HG03432 (cell line): Measurements from ENCODE around the gene SPEN.

Source experiments
- ATAC-seq: cut with Tn5 transposase; IDR thresholded peaks from one replicate; pipeline ENCODE4 v1.9.1; 2021; ENCODE audit warnings: mild to moderate bottlenecking, moderate library complexity; ENCODE audit not compliant: unreplicated experiment

Gene SPEN

DNA sequence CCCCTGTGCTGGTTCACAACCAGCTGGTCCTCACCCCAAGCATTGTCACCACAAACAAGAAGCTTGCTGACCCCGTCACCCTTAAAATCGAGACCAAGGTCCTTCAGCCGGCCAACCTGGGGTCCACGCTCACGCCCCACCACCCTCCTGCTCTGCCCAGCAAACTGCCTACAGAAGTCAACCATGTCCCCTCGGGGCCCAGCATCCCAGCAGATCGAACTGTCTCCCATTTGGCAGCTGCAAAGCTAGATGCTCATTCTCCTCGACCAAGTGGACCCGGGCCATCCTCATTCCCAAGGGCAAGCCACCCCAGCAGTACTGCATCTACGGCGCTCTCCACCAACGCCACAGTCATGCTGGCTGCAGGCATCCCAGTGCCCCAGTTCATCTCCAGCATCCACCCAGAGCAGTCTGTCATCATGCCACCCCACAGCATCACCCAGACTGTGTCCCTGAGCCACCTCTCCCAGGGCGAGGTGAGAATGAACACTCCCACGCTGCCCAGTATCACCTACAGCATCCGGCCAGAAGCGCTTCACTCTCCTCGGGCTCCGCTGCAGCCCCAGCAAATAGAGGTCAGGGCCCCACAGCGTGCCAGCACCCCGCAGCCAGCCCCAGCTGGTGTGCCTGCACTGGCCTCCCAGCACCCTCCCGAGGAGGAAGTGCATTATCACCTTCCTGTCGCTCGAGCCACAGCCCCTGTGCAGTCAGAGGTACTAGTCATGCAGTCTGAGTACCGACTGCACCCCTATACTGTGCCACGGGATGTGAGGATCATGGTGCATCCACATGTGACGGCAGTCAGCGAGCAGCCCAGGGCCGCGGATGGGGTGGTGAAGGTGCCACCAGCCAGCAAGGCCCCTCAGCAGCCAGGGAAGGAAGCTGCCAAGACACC lies 87.8 kb downstream of the SPEN start:
- ATAC-seq, result no peak

DNA sequence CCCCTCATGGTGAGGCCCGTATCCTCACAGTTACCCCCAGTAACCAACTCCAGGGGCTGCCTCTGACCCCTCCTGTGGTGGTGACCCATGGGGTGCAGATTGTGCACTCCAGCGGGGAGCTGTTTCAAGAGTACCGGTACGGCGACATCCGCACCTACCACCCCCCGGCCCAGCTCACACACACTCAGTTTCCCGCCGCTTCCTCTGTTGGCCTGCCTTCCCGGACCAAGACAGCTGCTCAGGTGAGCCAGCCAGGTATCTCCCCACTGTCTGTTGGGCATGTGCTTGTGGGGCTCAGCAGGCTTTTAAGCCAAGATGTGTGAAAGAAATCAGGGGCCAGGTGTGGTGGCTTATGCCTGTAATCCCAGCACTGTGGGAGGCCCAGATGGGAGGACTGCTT lies 88.5 kb downstream of the SPEN start:
- ATAC-seq, result no peak

DNA sequence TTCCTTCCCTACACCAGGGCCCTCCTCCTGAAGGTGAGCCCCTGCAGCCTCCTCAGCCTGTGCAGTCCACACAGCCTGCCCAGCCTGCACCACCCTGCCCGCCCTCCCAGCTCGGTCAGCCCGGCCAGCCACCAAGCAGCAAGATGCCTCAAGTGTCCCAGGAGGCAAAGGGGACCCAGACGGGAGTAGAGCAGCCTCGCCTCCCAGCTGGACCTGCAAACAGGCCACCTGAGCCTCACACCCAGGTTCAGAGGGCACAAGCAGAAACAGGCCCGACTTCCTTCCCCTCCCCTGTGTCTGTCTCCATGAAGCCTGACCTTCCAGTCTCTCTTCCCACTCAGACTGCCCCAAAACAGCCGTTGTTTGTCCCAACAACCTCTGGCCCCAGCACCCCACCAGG lies 89.6 kb downstream of the SPEN start:
- ATAC-seq, result no peak

DNA sequence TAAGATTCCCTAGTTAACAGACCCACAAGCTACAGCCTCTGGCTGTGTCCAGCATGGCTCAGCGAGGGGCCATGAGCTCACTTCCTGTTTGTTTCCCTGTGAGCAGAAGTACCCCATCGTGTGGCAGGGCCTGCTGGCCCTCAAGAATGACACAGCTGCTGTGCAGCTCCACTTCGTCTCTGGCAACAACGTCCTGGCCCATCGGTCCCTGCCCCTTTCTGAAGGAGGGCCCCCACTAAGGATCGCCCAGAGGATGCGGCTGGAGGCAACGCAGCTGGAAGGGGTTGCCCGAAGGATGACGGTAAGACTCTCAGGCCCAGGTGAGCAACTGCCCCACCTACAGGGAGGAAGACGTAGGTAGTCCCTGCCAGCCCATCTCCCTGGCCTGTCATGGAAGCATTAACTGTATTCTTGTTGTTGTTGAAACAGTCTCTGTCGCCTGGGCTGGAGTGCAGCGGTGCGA lies 90.2 kb downstream of the SPEN start:
- no peak for ATAC-seq

DNA sequence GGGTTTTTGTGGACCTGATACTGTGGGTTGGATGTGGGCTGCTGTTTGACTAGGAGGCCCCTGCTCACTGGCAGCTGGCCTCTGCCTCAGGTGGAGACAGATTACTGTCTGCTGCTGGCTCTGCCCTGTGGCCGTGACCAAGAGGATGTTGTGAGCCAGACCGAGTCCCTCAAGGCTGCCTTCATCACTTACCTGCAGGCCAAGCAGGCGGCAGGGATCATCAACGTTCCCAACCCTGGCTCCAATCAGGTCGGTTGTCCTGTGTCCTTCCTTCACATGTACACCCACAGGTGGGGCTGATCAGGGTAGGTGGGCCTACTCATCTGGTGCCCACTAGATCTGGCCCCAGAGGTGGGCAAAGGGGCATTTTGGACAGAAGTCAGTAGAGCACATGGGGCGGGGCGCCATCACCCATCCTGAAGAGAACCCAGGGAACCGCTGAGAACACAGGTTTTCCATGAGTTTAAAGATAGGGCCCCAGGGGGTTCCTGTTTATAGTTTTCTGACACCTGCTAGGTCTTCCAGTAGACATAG lies 91.2 kb downstream of the SPEN start:
- ATAC-seq, result no peak

DNA sequence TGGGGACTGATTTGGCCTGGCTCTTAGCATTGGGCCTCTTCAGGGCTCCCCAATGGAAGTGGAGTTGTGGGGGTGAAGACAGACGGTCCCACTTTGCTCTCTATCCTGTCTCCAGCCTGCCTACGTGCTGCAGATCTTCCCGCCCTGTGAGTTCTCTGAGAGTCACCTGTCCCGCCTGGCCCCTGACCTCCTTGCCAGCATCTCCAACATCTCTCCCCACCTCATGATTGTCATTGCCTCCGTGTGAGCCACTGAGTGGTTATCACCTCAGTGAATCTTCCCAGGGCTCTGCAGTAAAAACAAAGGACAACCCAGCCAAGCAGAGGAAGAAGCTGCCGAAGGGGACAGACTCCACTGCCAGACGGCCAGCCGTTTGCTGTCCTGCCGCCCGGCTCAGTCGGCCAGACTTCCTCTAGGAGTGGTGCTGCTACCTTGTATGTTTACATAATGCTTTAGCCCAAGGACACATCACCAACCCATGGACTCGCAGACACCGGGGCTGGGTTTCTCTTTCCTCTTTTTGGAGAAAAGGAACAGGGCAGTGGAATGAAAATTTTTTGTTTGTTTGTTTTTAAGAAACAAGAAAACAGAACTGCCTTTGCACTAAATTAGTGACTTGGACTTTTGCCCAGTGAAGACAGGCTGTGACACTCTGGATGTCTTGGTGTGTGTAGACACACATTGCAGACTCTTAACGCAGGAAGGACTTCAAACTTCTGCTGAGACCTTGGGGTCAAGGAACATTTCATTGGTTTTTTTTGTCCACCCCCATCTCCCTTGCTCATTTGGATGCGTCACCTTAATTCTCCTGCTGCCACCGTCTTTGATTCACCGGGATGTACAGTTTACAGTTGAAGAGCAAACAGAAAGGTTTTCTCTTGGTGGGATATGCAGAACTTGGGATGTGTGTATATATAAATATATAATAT lies 91.9 kb downstream of the SPEN start:
- ATAC-seq, result no peak

DNA sequence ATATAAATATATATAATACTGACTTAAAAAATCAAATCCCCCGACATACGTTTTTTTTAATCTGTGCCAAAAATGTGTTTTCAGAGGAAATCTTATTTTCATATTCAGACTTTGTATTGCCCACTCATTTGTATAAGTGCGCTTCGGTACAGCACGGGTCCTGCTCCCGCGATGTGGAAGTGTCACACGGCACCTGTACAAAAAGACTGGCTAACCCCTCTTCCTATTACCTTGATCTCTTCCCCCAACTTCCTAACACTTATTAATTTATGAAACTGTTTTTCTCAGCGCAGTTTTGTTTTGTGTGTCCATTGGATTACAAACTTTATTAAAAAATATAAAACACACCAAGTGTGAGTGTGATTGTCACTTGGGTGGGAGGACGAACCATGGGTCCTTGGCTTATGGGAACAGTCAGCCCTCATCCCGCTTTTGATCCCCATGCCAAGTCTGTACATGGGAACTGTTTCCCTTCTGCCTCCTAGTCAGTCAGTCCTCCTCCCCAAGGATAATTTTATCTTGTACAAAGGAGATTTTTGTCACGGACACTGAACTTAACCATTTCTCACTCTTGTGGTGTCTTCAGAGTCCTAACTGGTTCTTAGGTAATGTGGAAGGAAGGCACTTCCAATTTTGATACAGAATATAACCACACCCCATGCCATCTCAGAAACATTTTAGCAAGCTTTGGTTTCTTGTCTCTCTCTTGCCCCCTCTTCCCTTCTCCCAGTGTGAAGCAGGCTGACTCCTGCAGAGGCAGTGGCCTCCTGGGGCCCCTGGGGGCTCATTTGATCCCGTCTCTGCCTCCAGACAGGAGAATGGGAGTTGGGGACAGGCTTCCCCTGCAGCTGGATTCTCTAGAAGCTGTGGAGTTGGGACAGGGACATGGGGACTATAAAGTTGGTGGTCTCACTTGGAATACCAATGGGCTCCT lies 92.9 kb downstream of the SPEN start:
- no peak for ATAC-seq

DNA sequence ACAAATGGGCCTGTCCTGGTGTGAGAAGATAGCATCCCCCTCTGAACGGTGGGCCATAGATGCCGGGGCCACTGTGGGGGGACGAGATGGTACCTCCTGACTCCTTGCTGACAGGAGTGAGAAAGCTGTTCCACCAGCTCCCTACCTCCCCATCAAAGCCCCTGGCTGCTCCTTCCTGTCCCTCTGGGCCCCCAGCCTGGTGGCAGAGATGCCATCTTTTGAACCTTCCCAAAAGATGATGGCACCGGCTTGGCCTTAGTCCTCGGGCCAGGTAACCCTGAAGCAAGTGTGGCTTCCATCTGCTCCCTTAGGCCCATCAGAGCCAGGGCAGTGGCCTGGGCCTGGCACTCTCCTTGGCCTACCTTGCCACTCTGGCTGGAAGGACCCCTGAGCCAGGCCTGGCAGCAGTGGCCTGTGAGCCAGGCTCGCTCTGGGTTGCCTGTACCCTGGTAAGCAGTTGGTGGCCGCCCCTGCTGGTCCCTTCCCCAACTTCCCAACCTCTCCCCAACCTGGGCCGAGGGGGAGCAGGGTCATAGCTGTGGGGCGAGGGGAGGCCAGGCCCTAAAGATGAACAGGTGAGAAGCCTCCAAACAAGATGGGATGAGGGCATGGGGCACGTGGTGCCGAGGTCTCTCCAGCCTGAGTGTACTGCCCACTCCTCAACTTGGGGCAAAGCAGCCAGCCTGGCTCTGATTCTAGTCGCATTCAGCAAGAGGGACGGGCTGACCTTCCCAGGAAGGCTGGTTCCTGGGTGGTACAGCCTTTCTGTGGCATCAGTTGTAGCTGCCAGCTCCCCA lies 93.7 kb downstream of the SPEN start:
- no peak for ATAC-seq

DNA sequence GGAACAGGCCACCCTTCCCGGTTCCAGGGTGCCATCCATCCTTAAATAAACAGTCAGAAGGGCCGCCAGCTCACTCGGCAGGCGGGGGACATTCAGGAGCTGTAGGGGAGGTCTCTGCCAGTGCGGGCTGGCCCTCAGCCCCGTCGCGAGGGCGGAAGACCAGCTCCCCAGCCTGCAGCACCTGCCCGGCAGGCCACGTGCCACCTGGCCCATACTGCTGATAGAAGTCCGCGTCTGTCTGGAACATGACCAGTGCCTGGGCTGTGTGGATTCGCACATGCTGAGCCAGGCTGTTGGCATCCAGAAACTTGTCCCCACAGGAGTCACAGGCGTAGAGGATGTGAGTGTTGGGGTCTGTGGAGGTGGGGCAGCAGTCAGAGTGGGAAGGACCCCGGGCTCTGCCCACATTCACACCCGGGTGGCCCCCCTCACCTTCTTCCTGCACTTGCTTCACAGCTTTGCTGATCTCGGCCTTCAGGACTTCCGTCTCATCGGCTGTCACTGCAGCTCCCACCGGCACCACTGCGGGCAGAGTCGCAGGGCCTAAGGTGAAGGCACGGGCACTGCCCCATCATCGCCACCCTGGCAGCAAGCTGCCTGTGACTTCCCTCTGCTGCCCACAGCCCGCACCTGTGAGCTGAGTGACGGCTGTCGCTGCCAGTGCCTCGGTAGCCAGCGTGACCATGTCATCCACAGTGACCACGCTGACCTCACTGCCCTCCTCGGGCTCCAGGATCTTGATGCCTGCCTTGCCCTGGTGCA lies 94.6 kb downstream of the SPEN start:
- no peak for ATAC-seq

DNA sequence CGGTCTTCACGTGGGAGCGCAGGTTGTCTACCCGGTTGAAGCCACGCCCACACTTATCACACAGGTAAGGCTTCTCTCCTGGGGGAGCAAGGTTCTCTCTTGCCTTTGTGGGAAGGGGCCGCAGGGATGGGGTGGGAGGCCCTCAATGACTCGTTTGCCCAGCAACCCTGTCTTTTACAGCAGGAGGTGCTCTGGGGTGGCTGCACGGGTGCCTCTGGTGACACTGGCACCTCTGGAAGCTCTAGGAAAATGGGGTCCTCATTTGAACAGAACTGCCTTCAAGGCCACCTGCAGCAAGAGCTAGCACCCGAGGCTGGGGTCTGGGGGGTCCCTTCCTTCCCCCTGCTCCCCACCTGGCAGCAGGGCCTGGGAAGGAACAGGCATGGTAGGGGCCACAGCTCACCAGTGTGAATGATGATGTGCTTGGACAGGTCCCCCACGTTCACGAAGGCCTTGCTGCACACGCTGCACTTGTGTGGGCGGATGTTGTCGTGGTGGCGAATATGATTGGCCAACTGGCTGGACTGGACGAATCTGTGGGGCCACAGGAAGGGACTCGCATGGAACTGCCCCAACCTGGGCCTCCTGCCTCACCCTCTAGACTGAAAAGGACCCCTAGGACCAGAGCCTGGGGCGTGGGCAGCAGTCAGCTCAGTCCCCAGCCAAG lies 95.3 kb downstream of the SPEN start:
- ATAC-seq, result no peak

DNA sequence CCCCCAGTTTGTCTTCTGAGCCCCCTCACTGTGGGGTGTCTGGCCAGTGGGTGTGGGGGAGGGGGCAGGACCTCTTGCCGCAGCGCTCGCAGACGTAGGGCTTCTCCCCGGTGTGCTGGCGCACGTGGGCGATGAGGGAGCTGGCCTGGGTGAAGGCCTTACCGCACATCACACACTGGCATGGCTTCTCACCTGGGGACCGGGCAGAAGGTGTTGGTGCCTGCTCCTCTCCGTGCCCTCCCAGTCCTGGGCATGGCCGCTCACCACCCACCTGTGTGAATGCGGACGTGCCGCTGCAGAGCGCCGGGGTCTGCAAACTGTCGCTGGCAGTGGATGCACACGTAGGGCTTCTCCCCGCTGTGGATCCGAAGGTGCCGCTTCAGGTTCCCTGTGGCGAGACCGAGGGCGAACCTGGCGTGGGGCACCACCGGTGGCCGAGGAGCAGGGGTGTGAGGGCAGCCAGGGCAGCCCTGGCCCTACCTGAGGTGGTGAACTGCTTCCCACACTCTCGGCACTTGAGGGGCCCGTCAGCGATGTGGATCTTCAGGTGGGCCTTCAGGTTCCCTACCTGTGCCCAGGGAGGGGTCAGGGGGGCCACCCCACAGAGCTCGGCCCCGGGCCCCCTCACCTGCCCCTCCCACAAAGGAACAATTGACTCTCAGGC lies 96.0 kb downstream of the SPEN start:
- no peak for ATAC-seq

DNA sequence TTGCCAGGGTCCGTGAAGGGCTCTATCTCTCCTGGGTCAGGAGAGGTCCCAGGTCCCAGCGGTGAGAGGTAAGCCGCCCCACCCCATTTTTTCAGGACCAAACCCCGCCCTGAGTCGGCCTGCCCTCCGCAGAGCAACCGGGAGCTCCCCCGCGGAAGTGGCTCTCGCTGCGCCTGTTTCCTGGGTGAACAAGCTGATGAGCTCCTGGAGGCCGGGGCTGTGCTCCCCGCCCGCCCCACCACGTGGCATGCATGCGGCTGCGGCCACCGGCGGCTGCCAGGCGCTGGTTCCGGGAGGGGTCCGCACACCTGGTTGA lies 96.4 kb downstream of the SPEN start:
- no peak for ATAC-seq

DNA sequence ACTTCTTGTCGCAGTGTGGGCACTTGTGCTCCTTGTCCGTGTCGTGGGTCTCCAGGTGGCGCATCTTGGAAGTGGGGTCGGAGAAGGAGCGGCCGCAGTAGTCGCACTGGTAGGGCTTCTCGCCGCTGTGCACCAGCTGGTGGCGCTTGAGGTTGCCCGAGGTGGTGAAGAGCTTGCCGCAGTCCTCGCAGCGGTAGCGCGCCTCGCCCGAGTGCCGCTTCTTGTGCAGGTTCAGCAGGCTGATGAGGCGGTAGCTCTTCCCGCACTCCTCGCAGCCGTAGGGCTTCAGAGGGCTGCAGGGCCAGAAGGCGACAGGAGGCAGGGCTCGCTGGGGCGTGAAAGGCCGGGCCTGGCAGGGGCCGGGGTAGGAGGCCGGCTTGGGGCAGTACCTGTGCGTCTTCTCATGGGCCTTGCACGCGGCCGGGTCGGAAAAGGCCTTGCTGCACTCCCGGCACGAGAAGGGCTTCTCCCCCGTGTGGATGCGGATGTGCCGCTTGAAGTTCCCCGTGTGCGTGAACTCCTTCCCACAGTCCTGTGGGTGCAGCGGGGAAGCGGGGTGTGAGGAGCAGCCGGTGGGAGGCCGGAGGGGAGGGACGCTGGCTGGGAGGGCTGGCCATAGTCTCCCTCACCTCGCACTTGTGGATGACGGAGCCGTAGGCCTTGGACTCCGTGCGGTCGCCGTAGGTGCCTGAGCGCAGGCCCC lies 97.0 kb downstream of the SPEN start:
- no peak for ATAC-seq

DNA sequence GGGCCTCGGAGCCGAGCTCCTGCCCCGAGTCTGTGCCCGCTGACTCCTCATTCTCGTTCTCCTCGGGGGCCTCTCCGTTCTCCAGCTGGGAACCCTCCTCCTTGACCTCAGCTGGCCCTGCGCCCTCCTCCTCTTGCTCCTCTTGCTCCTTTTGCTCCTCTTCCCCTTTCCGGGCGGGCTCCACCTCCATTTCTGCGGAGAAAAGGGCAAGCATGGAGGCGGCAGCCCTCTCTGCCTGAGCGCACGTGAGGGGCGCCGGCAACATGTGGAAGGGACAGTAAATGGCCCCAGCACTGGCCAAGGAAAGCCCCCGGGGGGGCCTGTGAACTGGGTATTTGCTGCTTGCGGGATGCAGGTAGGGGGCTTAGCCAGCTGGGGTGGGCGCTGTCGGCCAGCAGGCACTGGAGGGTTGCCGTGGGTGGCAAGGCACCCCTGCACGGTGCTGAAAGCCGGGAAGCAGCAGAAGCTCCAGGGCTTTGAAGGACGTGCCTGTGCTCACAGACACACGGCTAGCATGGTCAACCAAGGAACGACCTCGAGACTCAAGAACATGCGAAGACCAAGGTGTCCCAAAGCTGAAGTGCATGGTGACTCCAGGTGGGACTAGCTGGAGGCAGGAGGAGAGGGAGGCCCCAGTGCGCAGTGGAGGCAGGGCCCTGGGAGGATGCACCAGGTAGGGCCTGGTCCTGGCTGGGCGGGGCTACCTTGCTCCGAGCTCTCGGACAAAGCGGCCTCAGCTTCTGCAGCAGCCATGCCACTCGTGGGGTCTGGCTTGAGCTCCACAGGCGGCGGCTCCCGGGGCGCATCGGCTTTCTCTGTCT lies 97.7 kb downstream of the SPEN start:
- ATAC-seq, result no peak

DNA sequence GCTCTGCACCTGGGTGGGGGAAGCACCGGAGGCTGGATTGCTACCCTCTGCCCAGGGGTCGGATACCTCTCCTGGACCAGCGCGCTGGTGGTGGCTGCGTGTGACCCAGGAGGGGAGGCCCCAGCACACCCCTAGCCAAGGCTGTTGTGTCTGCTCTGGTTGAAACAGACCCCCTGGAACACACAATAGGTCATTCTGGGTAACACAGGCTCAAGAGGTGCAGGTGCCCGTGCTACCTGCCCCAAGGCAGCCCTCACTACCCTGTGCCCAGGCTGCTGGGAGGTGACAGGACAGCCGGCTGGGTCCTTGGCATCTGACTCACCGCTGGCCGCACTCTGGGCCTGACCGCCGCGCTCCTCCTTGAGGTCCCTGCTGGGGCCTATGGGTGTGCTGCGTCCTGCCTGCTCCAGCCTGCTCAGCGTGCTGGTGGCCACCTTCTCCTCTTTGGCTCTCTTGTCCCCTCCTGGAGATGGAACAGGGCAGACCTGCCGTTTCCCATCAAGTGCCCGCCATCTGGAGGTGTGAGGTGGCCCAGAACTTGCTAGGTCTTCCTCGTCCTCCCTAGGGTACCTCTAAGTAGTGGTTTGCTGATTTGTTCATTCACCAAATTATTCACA lies 98.4 kb downstream of the SPEN start:
- ATAC-seq, result no peak
